SK-N-SH treated with all-trans-retinoic acid at 6 μM for 48 hours (cell line): ENCODE measurements around the gene CLK3.

ENCODE experiments used
- ATAC-seq: fragments of 200-7000 bp; cut with Tn5 transposase; 3 replicates; pipeline ENCODE4 v1.9.1; 2020; ENCODE audit warnings: mild to moderate bottlenecking, moderate library complexity
- ARNTL ChIP-seq: fragments of 450-650 bp; formaldehyde crosslinking; IDR thresholded peaks from 2 replicates; pipeline ENCODE4 v1.5.0; 2020; ENCODE audit warnings: low read depth, mild to moderate bottlenecking, moderate library complexity, borderline replicate concordance
- BACH2 ChIP-seq: fragments of 250-450 bp; sonication (Bioruptor Pico); IDR thresholded peaks from 2 replicates; pipeline ENCODE4 v1.9.0; 2021; ENCODE audit warnings: mild to moderate bottlenecking, borderline replicate concordance
- CREB5 ChIP-seq: fragments of 250-450 bp; sonication (Bioruptor Pico); IDR thresholded peaks from 2 replicates; pipeline ENCODE4 v1.5.1; 2020; ENCODE audit warnings: low read depth, mild to moderate bottlenecking, moderate library complexity
- CSDC2 ChIP-seq: fragments of 250-450 bp; sonication (Bioruptor Pico); IDR thresholded peaks from 2 replicates; pipeline ENCODE4 v1.5.0; 2020; ENCODE audit warnings: mild to moderate bottlenecking, moderate library complexity
- CSRNP3 ChIP-seq: fragments of 250-450 bp; sonication (Bioruptor Pico); IDR thresholded peaks from 2 replicates; pipeline ENCODE4 v1.5.1; 2021; ENCODE audit warnings: mild to moderate bottlenecking, moderate library complexity
- ESRRG ChIP-seq: fragments of 250-450 bp; sonication (Bioruptor Pico); IDR thresholded peaks from 2 replicates; pipeline ENCODE4 v1.6.1; 2021; ENCODE audit warnings: mild to moderate bottlenecking
- GLIS3 ChIP-seq: fragments of 250-450 bp; sonication (Bioruptor Pico); IDR thresholded peaks from 2 replicates; pipeline ENCODE4 v1.5.0; 2020; ENCODE audit warnings: mild to moderate bottlenecking, moderate library complexity
- ISL1 ChIP-seq: fragments of 250-450 bp; sonication (Bioruptor Pico); IDR thresholded peaks from 2 replicates; pipeline ENCODE4 v2.1.2; 2022; ENCODE audit warnings: mild to moderate bottlenecking, moderate library complexity
- OSR1 ChIP-seq: fragments of 250-450 bp; sonication (Bioruptor Pico); IDR thresholded peaks from 2 replicates; pipeline ENCODE4 v1.8.0; 2022; ENCODE audit warnings: moderate library complexity, mild to moderate bottlenecking, inconsistent platforms
- POU6F1 ChIP-seq: fragments of 250-450 bp; sonication (Bioruptor Pico); IDR thresholded peaks from 2 replicates; pipeline ENCODE4 v1.8.0; 2021; ENCODE audit warnings: low read depth, mild to moderate bottlenecking, moderate library complexity, borderline replicate concordance
- SNAI2 ChIP-seq: fragments of 250-450 bp; sonication (Bioruptor Pico); IDR thresholded peaks from 2 replicates; pipeline ENCODE4 v1.5.0; 2020; ENCODE audit warnings: mild to moderate bottlenecking, moderate library complexity
- TCF4 ChIP-seq: fragments of 250-450 bp; sonication (Bioruptor Pico); IDR thresholded peaks from 2 replicates; pipeline ENCODE4 v1.8.0; 2021; ENCODE audit warnings: mild to moderate bottlenecking, moderate library complexity, borderline replicate concordance
- TOX ChIP-seq: fragments of 250-450 bp; sonication (Bioruptor Pico); IDR thresholded peaks from 2 replicates; pipeline ENCODE4 v1.8.0; 2021; ENCODE audit warnings: mild to moderate bottlenecking, moderate library complexity, borderline replicate concordance
- TSHZ2 ChIP-seq: fragments of 250-450 bp; sonication (Bioruptor Pico); IDR thresholded peaks from 2 replicates; pipeline ENCODE4 v1.5.0; 2020; ENCODE audit warnings: mild to moderate bottlenecking, moderate library complexity
- ZFP3 ChIP-seq: fragments of 250-450 bp; sonication (Bioruptor Pico); IDR thresholded peaks from 2 replicates; pipeline ENCODE4 v1.5.0; 2020; ENCODE audit warnings: mild to moderate bottlenecking, moderate library complexity
- ZFP30 ChIP-seq: fragments of 450-650 bp; formaldehyde crosslinking; IDR thresholded peaks from 2 replicates; pipeline ENCODE4 v1.5.0; 2022; ENCODE audit warnings: mild to moderate bottlenecking, moderate library complexity
- ZNF565 ChIP-seq: fragments of 450-650 bp; formaldehyde crosslinking; conservative IDR thresholded peaks from 2 replicates; pipeline ENCODE4 v1.5.0; 2020; ENCODE audit warnings: low read depth, mild to moderate bottlenecking, moderate library complexity
- ZNF70 ChIP-seq: fragments of 450-650 bp; formaldehyde crosslinking; IDR thresholded peaks from 2 replicates; pipeline ENCODE4 v1.5.0; 2020; ENCODE audit warnings: mild to moderate bottlenecking, moderate library complexity
- ZNF8 ChIP-seq: fragments of 450-650 bp; formaldehyde crosslinking; IDR thresholded peaks from 2 replicates; pipeline ENCODE4 v1.5.0; 2020; ENCODE audit warnings: mild to moderate bottlenecking, moderate library complexity

Gene CLK3

GRCh38 chr15:74662064-74662860 is 46.6 kb downstream of the CLK3 start:
- ATAC-seq = no peak
- TF ChIP-seq CSRNP3 (CRISPR knock-in tag) = no peak
- TF ChIP-seq CSDC2 (CRISPR knock-in tag) = no peak
- no peak for TF ChIP-seq ESRRG
- TF ChIP-seq OSR1 (CRISPR knock-in tag) = no peak
- no peak for TF ChIP-seq BACH2 (CRISPR knock-in tag)
- TF ChIP-seq ARNTL (CRISPR knock-in tag) = no peak
- TF ChIP-seq ZFP3 (CRISPR knock-in tag) = no peak
- no peak for TF ChIP-seq CREB5 (CRISPR knock-in tag)
- no peak for TF ChIP-seq ZNF8 (CRISPR knock-in tag)
- TF ChIP-seq SNAI2 = no peak
- no peak for TF ChIP-seq ISL1 (CRISPR knock-in tag)
- no peak for TF ChIP-seq ZNF565 (CRISPR knock-in tag)
- no peak for TF ChIP-seq TOX (CRISPR knock-in tag)
- no peak for TF ChIP-seq GLIS3 (CRISPR knock-in tag)
- TF ChIP-seq, all 23 proteins: peak for 0

DNA sequence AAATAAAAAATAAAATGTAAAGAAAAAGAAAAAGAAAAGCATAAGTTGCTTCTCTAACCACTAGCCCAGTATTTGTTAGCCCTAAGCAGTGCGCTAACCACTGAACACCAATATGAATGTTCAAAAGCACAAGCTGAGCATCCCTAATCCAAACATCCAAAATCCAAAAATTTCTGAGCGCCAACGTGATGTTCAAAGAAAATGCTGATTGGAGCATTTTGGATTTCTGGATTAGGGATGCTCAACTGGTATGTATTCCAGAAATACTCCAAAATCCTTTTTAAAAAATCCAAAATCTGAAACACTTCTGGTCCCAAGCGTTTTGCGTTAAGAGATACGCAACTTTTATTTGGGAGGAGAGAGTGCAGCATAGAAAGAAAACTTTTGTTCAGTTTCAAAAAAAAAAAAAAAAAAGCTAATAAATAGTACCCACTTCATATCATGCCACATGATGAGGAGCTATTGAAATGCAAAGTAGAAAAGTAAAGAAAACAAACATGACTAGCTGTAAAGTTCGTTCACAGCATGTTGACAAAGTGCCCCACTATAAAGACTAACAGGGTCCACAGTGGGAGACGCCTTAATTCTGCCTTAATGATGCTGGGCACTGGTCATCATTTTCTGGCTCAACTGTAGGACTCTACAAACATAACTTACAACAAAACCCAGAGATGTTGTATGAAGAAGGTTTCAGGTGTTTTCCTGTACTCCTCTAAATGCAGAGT is 47.8 kb downstream of the CLK3 start:
- TF ChIP-seq ZNF8 (CRISPR knock-in tag) (no peak), CSDC2 (CRISPR knock-in tag) (no peak), ARNTL (CRISPR knock-in tag) (no peak), TCF4 (no peak)
- ATAC-seq = no peak

- peak; percentile 54 for ATAC-seq
- no peak for TF ChIP-seq CSRNP3 (CRISPR knock-in tag)
- no peak for TF ChIP-seq ZFP3 (CRISPR knock-in tag)
- TF ChIP-seq ZNF8 (CRISPR knock-in tag) = no peak
- TF ChIP-seq CREB5 (CRISPR knock-in tag) = no peak
- no peak for TF ChIP-seq CSDC2 (CRISPR knock-in tag)
- TF ChIP-seq BACH2 (CRISPR knock-in tag) = no peak
- TF ChIP-seq POU6F1 = no peak
- no peak for TF ChIP-seq ISL1 (CRISPR knock-in tag)
- TF ChIP-seq SNAI2 = no peak
- no peak for TF ChIP-seq TSHZ2 (CRISPR knock-in tag)
- no peak for TF ChIP-seq TCF4
- TF ChIP-seq ARNTL (CRISPR knock-in tag) = no peak
- no peak for TF ChIP-seq ZNF70 (CRISPR knock-in tag)
- no peak for TF ChIP-seq ESRRG
- no peak for TF ChIP-seq ZFP30 (CRISPR knock-in tag)
These were observed 48.5 kb downstream of the CLK3 start for GRCh38 chr15:74664028-74664616.
